ENCODE results near the gene MNT. TPM values are rescaled to one million over a fixed set of nuclear protein-coding genes. Genes with fewer than 3 reads are reported as not detected.

MNT gene
- total RNA-seq, 1 experiment from 2014 or later = 32.1 TPM

- H3K27ac ChIP-seq (ENCODE audit: low read depth, low read length, poor library complexity, severe bottlenecking) = no peak overlapping the region
- ChIA-PET CTCF (no interaction called here), POLR2A (ENCODE audit: low non-redundant PET) (no interaction called here)
- no peaks in the 10 kb centered on the region for H3K9me3 ChIP-seq (ENCODE audit: low read depth, low read length, poor library complexity, severe bottlenecking)
- no peak overlapping the region for H3K4me3 ChIP-seq (ENCODE audit: low read depth, low read length, poor library complexity, severe bottlenecking)
- no TSS peak for BruUV-seq (replicated peaks)
- no peak for DNase-seq (ENCODE audit: low spot score)
- peaks cover 8% of the 10 kb centered on the region for H3K36me3 ChIP-seq (ENCODE audit: insufficient read depth, low read length, poor library complexity, severe bottlenecking)
- no peaks in the 10 kb centered on the region for H3K4me1 ChIP-seq (ENCODE audit: insufficient read depth, low read length, poor library complexity, severe bottlenecking)
- no peaks in the 10 kb centered on the region for H3K27me3 ChIP-seq (replicated peaks; ENCODE audit: insufficient read depth, low read depth, low read length, poor library complexity)
- intact Hi-C loops (cut with micrococcal nuclease; ENCODE audit: unreplicated experiment) = no loop called here
- no peak for TF ChIP-seq CTCF (conservative IDR thresholded peaks at IDR 0.05; ENCODE audit: low read depth, low read length)
- no peak for TF ChIP-seq EZH2 (IDR thresholded peaks at IDR 0.05; ENCODE audit: borderline replicate concordance, low read depth, low read length, poor library complexity, severe bottlenecking)
Observed at GRCh38 chr17:2435862-2436261, 35.0 kb upstream of the MNT start.

- intact Hi-C loops (cut with micrococcal nuclease; ENCODE audit: unreplicated experiment) = no loop called here
- no peak for DNase-seq (ENCODE audit: low spot score)
- Histone ChIP-seq H3K4me1 (ENCODE audit: insufficient read depth, low read length, poor library complexity, severe bottlenecking) (no peaks in the 10 kb centered on the region), H3K9me3 (ENCODE audit: low read depth, low read length, poor library complexity, severe bottlenecking) (no peaks in the 10 kb centered on the region), H3K27ac (ENCODE audit: low read depth, low read length, poor library complexity, severe bottlenecking) (no peak overlapping the region), H3K36me3 (ENCODE audit: insufficient read depth, low read length, poor library complexity, severe bottlenecking) (peaks cover 8% of the 10 kb centered on the region), H3K27me3 (replicated peaks; ENCODE audit: insufficient read depth, low read depth, low read length, poor library complexity) (no peaks in the 10 kb centered on the region), H3K4me3 (ENCODE audit: low read depth, low read length, poor library complexity, severe bottlenecking) (no peak overlapping the region)
- no TSS peak for BruUV-seq (replicated peaks)
- no peak for TF ChIP-seq CTCF (conservative IDR thresholded peaks at IDR 0.05; ENCODE audit: low read depth, low read length)
- no peak for TF ChIP-seq EZH2 (IDR thresholded peaks at IDR 0.05; ENCODE audit: borderline replicate concordance, low read depth, low read length, poor library complexity, severe bottlenecking)
- POLR2A ChIA-PET (ENCODE audit: low non-redundant PET) = no interaction called here
- CTCF ChIA-PET = interaction anchor here (0.6 kb wide), 1 partner anchor 240 kb away, joined by 4 read pairs; no protein-coding TSS in a partner anchor
Observed at GRCh38 chr17:2435181-2435741, 34.4 kb upstream of the MNT start.

- ChIA-PET CTCF (no interaction called here), POLR2A (ENCODE audit: low non-redundant PET) (interaction anchor here (0.6 kb wide), 1 partner anchor 214 kb away, joined by 3 read pairs; no protein-coding TSS in a partner anchor)
- H3K4me1 ChIP-seq (ENCODE audit: insufficient read depth, low read length, poor library complexity, severe bottlenecking) = no peaks in the 10 kb centered on the region
- no peak overlapping the region for H3K4me3 ChIP-seq (ENCODE audit: low read depth, low read length, poor library complexity, severe bottlenecking)
- BruUV-seq (replicated peaks) = no TSS peak
- intact Hi-C loops (cut with micrococcal nuclease; ENCODE audit: unreplicated experiment) = no loop called here
- H3K27me3 ChIP-seq (replicated peaks; ENCODE audit: insufficient read depth, low read depth, low read length, poor library complexity) = no peaks in the 10 kb centered on the region
- no peaks in the 10 kb centered on the region for H3K9me3 ChIP-seq (ENCODE audit: low read depth, low read length, poor library complexity, severe bottlenecking)
- no peak for DNase-seq (ENCODE audit: low spot score)
- peaks cover 8% of the 10 kb centered on the region for H3K36me3 ChIP-seq (ENCODE audit: insufficient read depth, low read length, poor library complexity, severe bottlenecking)
- no peak overlapping the region for H3K27ac ChIP-seq (ENCODE audit: low read depth, low read length, poor library complexity, severe bottlenecking)
- TF ChIP-seq EZH2 (IDR thresholded peaks at IDR 0.05; ENCODE audit: borderline replicate concordance, low read depth, low read length, poor library complexity, severe bottlenecking) (no peak), CTCF (conservative IDR thresholded peaks at IDR 0.05; ENCODE audit: low read depth, low read length) (no peak)
Observed at GRCh38 chr17:2433696-2434095, 32.8 kb upstream of the MNT start.

Data from A673 (cell line).